Neural crest cell (in vitro differentiated cells): ENCODE results near the gene UPF1. TPM values are rescaled to one million over a fixed set of nuclear protein-coding genes. Genes with fewer than 3 reads are reported as not detected.

Experiments
- DNase-seq: peaks from one replicate; pipeline ENCODE4 v3.0.0; 2021; ENCODE audit warnings: low read depth, mixed read lengths, low spot score
- H3K27ac Mint-ChIP-seq: one replicate; pipeline ENCODE4 v1.8.0; 2021; ENCODE audit warnings: mild to moderate bottlenecking, mixed read lengths; ENCODE audit not compliant: unreplicated experiment
- H3K27me3 Mint-ChIP-seq: 2 replicates; pipeline ENCODE4 v1.8.0; 2021; ENCODE audit warnings: low read depth, mild to moderate bottlenecking, mixed read lengths
- H3K36me3 Mint-ChIP-seq: 2 replicates; pipeline ENCODE4 v1.8.0; 2021; ENCODE audit warnings: low read depth, mild to moderate bottlenecking, mixed read lengths
- H3K4me1 Mint-ChIP-seq: 2 replicates; pipeline ENCODE4 v1.8.0; 2021; ENCODE audit warnings: mixed read lengths
- H3K4me3 Mint-ChIP-seq: one replicate; pipeline ENCODE4 v1.8.0; 2021; ENCODE audit warnings: mild to moderate bottlenecking, mixed read lengths
- H3K9me3 Mint-ChIP-seq: 2 replicates; pipeline ENCODE4 v1.8.0; 2021; ENCODE audit warnings: mixed read lengths
- total RNA-seq: library from RNA; stranded (reverse); gene quantifications from 2 replicates; pipeline ENCODE4 v1.2.1, GENCODE V29; 2021
- TF ChIP-seq, protein P1 (sequence below): fragments of 200-600 bp; sonication (generic); conservative IDR thresholded peaks from 2 replicates; pipeline ENCODE4 v1.5.0; 2021; ENCODE audit warnings: antibody characterized with exemption, mild to moderate bottlenecking

The UPF1 gene
- total RNA-seq, 1 donor from 2014 or later = 76.5 TPM

DNA sequence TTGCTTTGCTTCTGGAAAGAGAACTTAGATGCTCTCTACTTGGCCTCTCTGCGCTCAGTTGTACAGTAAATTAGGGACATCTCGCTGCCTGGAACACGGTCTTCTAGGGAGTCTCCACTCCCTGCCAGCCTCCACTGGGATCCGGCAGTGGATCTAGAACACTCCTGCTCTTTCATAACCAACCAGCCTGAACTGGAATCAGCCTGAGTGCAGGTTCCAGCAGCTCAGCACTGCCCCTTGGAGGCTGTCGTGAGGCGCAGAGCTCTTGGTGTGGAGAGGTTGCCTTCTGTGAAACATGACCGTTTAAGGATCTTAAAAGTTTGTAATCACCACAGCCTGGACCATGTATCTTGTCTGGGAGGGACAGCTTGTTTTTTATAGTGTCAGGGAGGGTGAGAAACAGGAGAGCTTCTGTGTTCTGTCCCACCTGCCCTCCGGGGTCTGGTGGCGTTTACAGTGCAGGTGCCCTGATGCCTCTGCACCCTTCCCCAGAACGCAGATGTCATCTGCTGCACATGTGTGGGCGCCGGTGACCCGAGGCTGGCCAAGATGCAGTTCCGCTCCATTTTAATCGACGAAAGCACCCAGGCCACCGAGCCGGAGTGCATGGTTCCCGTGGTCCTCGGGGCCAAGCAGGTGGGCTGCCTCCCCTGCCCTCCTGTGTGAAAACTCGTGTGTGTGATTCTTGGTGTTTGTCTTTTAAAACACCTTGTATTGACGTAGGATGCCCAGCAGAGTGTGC lies 24.8 kb downstream of the UPF1 start:
- Mint-ChIP-seq H3K27ac (peak overlapping the region; percentile 19), H3K27me3 (no peaks in the 10 kb centered on the region), H3K36me3 (peaks cover 3% of the 10 kb centered on the region), H3K4me1 (no peaks in the 10 kb centered on the region), H3K4me3 (no peak overlapping the region), H3K9me3 (no peaks in the 10 kb centered on the region)
- TF ChIP-seq, protein P1, sequence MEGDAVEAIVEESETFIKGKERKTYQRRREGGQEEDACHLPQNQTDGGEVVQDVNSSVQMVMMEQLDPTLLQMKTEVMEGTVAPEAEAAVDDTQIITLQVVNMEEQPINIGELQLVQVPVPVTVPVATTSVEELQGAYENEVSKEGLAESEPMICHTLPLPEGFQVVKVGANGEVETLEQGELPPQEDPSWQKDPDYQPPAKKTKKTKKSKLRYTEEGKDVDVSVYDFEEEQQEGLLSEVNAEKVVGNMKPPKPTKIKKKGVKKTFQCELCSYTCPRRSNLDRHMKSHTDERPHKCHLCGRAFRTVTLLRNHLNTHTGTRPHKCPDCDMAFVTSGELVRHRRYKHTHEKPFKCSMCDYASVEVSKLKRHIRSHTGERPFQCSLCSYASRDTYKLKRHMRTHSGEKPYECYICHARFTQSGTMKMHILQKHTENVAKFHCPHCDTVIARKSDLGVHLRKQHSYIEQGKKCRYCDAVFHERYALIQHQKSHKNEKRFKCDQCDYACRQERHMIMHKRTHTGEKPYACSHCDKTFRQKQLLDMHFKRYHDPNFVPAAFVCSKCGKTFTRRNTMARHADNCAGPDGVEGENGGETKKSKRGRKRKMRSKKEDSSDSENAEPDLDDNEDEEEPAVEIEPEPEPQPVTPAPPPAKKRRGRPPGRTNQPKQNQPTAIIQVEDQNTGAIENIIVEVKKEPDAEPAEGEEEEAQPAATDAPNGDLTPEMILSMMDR = peak; percentile 39
- no peak for DNase-seq

DNA sequence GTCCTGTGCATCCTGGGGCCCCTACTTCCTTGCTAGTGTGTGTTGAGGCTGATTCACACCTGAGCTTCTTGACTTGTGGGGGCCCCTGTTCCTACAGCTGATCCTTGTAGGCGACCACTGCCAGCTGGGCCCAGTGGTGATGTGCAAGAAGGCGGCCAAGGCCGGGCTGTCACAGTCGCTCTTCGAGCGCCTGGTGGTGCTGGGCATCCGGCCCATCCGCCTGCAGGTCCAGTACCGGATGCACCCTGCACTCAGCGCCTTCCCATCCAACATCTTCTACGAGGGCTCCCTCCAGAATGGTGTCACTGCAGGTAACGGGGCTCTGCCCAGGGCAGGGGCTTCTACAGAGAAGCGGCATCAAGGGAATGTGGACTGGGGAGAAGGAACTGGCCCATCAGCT lies 25.5 kb downstream of the UPF1 start:
- H3K4me1 Mint-ChIP-seq = no peaks in the 10 kb centered on the region
- H3K27me3 Mint-ChIP-seq = no peaks in the 10 kb centered on the region
- H3K27ac Mint-ChIP-seq = no peak overlapping the region
- peaks cover 3% of the 10 kb centered on the region for H3K36me3 Mint-ChIP-seq
- DNase-seq = no peak
- TF ChIP-seq, protein P1 = no peak
- H3K9me3 Mint-ChIP-seq = no peaks in the 10 kb centered on the region
- no peak overlapping the region for H3K4me3 Mint-ChIP-seq

DNA sequence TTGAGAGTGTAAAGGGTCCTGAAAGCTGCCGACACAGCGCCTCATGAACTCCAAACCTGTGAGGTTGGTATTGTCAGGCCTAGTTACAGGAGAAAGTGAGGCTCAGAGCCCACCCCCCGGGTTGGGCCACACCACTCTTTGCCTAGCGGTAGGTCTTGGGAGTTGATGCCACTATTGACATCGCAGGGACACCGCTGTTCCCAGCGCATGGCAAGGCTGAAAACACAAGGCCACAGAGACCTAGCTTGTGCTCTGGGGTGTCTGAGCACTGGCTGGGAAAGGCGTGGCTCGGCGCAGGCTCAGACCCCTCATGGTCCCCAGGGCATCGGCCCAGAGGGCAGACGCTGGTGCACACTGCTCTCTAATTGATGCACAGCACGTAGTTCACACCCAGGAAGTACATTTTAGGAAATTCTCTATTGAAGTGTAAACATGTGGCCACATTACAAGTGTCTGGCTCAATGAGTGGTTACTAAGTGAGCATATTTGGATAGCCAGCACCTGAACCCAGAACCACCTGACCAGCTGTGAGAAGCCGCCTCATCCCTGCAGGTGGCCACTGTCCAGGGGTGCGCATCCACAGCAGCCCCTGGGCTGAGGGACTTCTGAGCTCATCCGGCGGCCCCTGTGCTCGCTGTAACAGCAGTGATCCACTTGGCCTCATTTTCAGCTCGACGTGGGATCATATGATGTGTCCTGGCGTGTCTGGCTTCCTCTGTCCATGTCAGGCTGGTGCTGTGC lies 27.3 kb downstream of the UPF1 start:
- Mint-ChIP-seq H3K27ac (no peak overlapping the region), H3K9me3 (no peaks in the 10 kb centered on the region), H3K36me3 (no peaks in the 10 kb centered on the region), H3K4me1 (no peaks in the 10 kb centered on the region), H3K4me3 (no peak overlapping the region), H3K27me3 (no peaks in the 10 kb centered on the region)
- TF ChIP-seq, protein P1 = no peak
- DNase-seq = no peak

DNA sequence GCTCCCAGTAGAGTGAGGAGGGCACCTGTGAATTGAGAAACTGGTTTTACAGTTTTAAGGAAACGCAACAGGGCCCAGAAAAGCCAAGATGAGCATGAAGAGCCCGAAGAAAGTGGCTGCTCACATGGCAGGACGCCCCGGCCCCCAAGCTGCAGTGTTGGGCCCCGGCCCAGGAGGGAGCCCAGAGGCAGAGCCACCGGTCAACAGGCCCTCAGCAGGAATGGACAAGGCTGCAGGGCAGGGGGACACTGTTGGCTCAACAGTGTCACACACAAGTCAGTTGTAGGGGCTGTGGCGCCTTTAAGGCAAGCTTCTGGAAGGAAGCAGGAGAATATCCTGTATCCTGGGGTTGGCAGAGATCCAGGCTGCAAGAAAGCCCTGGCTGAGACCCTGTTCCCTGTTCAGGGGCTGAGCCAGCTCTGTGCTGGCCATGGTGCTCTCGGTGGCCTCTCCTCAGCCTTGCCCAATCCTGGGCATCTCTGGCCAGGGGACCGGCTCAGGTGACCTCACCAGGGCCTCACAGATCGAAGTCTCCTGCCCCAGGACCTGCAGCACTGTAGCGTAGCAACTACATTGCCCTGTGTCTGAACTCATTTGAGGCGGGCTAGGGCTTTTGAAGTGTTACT lies 28.0 kb downstream of the UPF1 start:
- no peaks in the 10 kb centered on the region for H3K27me3 Mint-ChIP-seq
- TF ChIP-seq, protein P1 = no peak
- no peaks in the 10 kb centered on the region for H3K9me3 Mint-ChIP-seq
- no peak overlapping the region for H3K27ac Mint-ChIP-seq
- DNase-seq = no peak
- no peak overlapping the region for H3K4me3 Mint-ChIP-seq
- H3K36me3 Mint-ChIP-seq = no peaks in the 10 kb centered on the region
- H3K4me1 Mint-ChIP-seq = no peaks in the 10 kb centered on the region

DNA sequence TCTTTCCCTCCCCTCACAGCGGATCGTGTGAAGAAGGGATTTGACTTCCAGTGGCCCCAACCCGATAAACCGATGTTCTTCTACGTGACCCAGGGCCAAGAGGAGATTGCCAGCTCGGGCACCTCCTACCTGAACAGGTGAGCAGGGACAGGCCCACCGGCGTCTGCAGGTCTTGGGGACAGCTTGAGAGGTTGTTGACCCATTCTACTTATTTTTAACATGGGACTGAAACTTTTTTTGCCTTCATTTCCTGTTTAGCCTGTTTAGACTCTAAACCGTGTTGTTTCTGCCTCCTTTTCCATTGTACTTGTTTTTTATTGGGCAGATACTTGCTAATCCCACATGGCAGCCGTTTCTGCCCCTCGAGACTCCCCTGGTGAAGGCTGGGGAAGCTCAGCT lies 28.5 kb downstream of the UPF1 start:
- Mint-ChIP-seq H3K36me3 (no peaks in the 10 kb centered on the region), H3K9me3 (no peaks in the 10 kb centered on the region), H3K4me1 (no peaks in the 10 kb centered on the region), H3K27me3 (no peaks in the 10 kb centered on the region), H3K27ac (no peak overlapping the region), H3K4me3 (no peak overlapping the region)
- DNase-seq = no peak
- TF ChIP-seq, protein P1 = no peak
